ENCODE results near the gene ABI2. TPM values are rescaled to one million over a fixed set of nuclear protein-coding genes. Genes with fewer than 3 reads are reported as not detected.

Gene ABI2
- total RNA-seq, 1 experiment from 2014 or later, result 50.7 TPM

GRCh38 chr2:203441463-203441862 is 113.3 kb downstream of the ABI2 start:
- no peaks in the 10 kb centered on the region for H3K79me2 ChIP-seq (ENCODE audit: low read length)
- no peaks in the 10 kb centered on the region for H3K9me2 ChIP-seq (replicated peaks; ENCODE audit: low read length)
- H3K9ac ChIP-seq (ENCODE audit: low read length), result no peak overlapping the region
- H3F3A ChIP-seq (ENCODE audit: low read length, unreplicated experiment), result no peaks in the 10 kb centered on the region
- TF ChIP-seq, protein P1, sequence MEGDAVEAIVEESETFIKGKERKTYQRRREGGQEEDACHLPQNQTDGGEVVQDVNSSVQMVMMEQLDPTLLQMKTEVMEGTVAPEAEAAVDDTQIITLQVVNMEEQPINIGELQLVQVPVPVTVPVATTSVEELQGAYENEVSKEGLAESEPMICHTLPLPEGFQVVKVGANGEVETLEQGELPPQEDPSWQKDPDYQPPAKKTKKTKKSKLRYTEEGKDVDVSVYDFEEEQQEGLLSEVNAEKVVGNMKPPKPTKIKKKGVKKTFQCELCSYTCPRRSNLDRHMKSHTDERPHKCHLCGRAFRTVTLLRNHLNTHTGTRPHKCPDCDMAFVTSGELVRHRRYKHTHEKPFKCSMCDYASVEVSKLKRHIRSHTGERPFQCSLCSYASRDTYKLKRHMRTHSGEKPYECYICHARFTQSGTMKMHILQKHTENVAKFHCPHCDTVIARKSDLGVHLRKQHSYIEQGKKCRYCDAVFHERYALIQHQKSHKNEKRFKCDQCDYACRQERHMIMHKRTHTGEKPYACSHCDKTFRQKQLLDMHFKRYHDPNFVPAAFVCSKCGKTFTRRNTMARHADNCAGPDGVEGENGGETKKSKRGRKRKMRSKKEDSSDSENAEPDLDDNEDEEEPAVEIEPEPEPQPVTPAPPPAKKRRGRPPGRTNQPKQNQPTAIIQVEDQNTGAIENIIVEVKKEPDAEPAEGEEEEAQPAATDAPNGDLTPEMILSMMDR (conservative IDR thresholded peaks at IDR 0.05; ENCODE audit: low read depth, low read length), result no peak
- TF ChIP-seq EZH2 (IDR thresholded peaks at IDR 0.05; ENCODE audit: low read length, unreplicated experiment) (no peak), EZH2phosphoT487 (IDR thresholded peaks at IDR 0.05; ENCODE audit: borderline replicate concordance, low read length) (no peak)
- H3K4me1 ChIP-seq (ENCODE audit: insufficient read depth, low read length), result peaks cover 8% of the 10 kb centered on the region
- H3K9me3 ChIP-seq (ENCODE audit: low read length), result no peaks in the 10 kb centered on the region
- H3K27ac ChIP-seq (ENCODE audit: low read length), result no peak overlapping the region
- H3K4me3 ChIP-seq (ENCODE audit: low read length), result no peak overlapping the region
- ChIA-PET CTCF (no interaction called here), POLR2A (ENCODE audit: unreplicated experiment) (no interaction called here)
- no peaks in the 10 kb centered on the region for H3K27me3 ChIP-seq (ENCODE audit: low read length)
- intact Hi-C loops (cut with micrococcal nuclease), result no loop called here
- no TSS peak for BruUV-seq (replicated peaks)
- H4K20me1 ChIP-seq (ENCODE audit: low read length), result no peaks in the 10 kb centered on the region
- DNase-seq (no peak), ATAC-seq (no peak)
- H2AFZ ChIP-seq (ENCODE audit: low read length), result no peak overlapping the region
- peaks cover 6% of the 10 kb centered on the region; the same call in 1 of the 2 replicates for H3K36me3 ChIP-seq (ENCODE audit: low read depth, low read length)
- no peak overlapping the region for H3K4me2 ChIP-seq (ENCODE audit: low read length)

DNA sequence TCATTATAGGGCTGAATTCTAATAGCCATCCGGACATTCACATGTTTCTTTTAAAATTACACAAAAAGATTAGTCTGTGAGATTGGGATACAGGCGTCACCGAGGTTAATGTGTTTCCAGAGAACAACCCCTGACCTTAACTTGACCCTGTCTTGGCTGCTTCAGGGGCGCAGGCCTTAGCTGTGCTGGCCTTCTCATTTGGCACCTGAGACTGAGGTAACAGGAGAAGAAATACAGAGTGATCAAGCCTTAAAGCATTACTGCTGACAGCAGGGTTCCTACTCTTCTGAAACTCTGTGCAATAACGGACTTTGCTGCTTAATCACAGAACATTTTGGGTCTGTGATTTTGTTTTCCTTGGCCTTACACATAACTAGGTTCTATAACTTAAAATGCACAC is 114.3 kb downstream of the ABI2 start:
- ChIA-PET POLR2A (ENCODE audit: unreplicated experiment) (no interaction called here), CTCF (no interaction called here)
- H3K9ac ChIP-seq (ENCODE audit: low read length), result no peak overlapping the region
- no peak overlapping the region for H3K4me3 ChIP-seq (ENCODE audit: low read length)
- no peaks in the 10 kb centered on the region for H3K9me3 ChIP-seq (ENCODE audit: low read length)
- DNase-seq, result no peak
- no peaks in the 10 kb centered on the region for H4K20me1 ChIP-seq (ENCODE audit: low read length)
- H3K9me2 ChIP-seq (replicated peaks; ENCODE audit: low read length), result no peaks in the 10 kb centered on the region
- intact Hi-C loops (cut with micrococcal nuclease), result no loop called here
- no TSS peak for BruUV-seq (replicated peaks)
- no peak overlapping the region for H3K27ac ChIP-seq (ENCODE audit: low read length)
- H3K4me2 ChIP-seq (ENCODE audit: low read length), result no peak overlapping the region
- H3K4me1 ChIP-seq (ENCODE audit: insufficient read depth, low read length), result peaks cover 10% of the 10 kb centered on the region
- no peaks in the 10 kb centered on the region for H3K27me3 ChIP-seq (ENCODE audit: low read length)
- TF ChIP-seq EZH2phosphoT487 (IDR thresholded peaks at IDR 0.05; ENCODE audit: borderline replicate concordance, low read length) (no peak), EZH2 (IDR thresholded peaks at IDR 0.05; ENCODE audit: low read length, unreplicated experiment) (no peak)
- TF ChIP-seq, protein P1 (conservative IDR thresholded peaks at IDR 0.05; ENCODE audit: low read depth, low read length), result no peak
- ATAC-seq, result no peak
- H3K79me2 ChIP-seq (ENCODE audit: low read length), result no peaks in the 10 kb centered on the region
- H3F3A ChIP-seq (ENCODE audit: low read length, unreplicated experiment), result no peaks in the 10 kb centered on the region
- no peak overlapping the region for H2AFZ ChIP-seq (ENCODE audit: low read length)
- H3K36me3 ChIP-seq (ENCODE audit: low read depth, low read length), result peaks cover 12% of the 10 kb centered on the region; the same call in 1 of the 2 replicates

GRCh38 chr2:203444738-203445137 is 116.5 kb downstream of the ABI2 start:
- no TSS peak for BruUV-seq (replicated peaks)
- DNase-seq (no peak), ATAC-seq (no peak)
- H2AFZ ChIP-seq (ENCODE audit: low read length), result no peak overlapping the region
- H3K4me1 ChIP-seq (ENCODE audit: insufficient read depth, low read length), result peaks cover 10% of the 10 kb centered on the region
- H3K36me3 ChIP-seq (ENCODE audit: low read depth, low read length), result peaks cover 23% of the 10 kb centered on the region
- no peaks in the 10 kb centered on the region for H3K9me2 ChIP-seq (replicated peaks; ENCODE audit: low read length)
- no peaks in the 10 kb centered on the region for H3K79me2 ChIP-seq (ENCODE audit: low read length)
- ChIA-PET CTCF (no interaction called here), POLR2A (ENCODE audit: unreplicated experiment) (no interaction called here)
- intact Hi-C loops (cut with micrococcal nuclease), result no loop called here
- H3K27me3 ChIP-seq (ENCODE audit: low read length), result no peaks in the 10 kb centered on the region
- H3K4me2 ChIP-seq (ENCODE audit: low read length), result no peak overlapping the region
- no peaks in the 10 kb centered on the region for H3K9me3 ChIP-seq (ENCODE audit: low read length)
- no peaks in the 10 kb centered on the region for H3F3A ChIP-seq (ENCODE audit: low read length, unreplicated experiment)
- H3K9ac ChIP-seq (ENCODE audit: low read length), result no peak overlapping the region
- no peak for TF ChIP-seq EZH2 (IDR thresholded peaks at IDR 0.05; ENCODE audit: low read length, unreplicated experiment)
- TF ChIP-seq, protein P1 (conservative IDR thresholded peaks at IDR 0.05; ENCODE audit: low read depth, low read length), result no peak
- TF ChIP-seq EZH2phosphoT487 (IDR thresholded peaks at IDR 0.05; ENCODE audit: borderline replicate concordance, low read length), result no peak
- H3K27ac ChIP-seq (ENCODE audit: low read length), result no peak overlapping the region
- H3K4me3 ChIP-seq (ENCODE audit: low read length), result no peak overlapping the region
- H4K20me1 ChIP-seq (ENCODE audit: low read length), result no peaks in the 10 kb centered on the region

Data from PC-3 (cell line).